GM23338 (cell line): Measurements from ENCODE around the gene MARK2. TPM values are rescaled to one million over a fixed set of nuclear protein-coding genes. Genes with fewer than 3 reads are reported as not detected.

ENCODE experiments used
- ATAC-seq: fragments of 200-7000 bp; cut with Tn5 transposase; 3 replicates; pipeline ENCODE4 v1.9.1; 2020
- DNase-seq: peaks from one replicate; pipeline ENCODE4 v3.0.0-alpha.2; 2015; ENCODE audit warnings: low spot score
- H2AFZ ChIP-seq: fragments of 200-600 bp; sonication (generic); 2 replicates; pipeline ENCODE4 v1.8.0; 2016; ENCODE audit warnings: antibody characterized with exemption, mild to moderate bottlenecking, moderate library complexity
- H3F3A ChIP-seq: fragments of 200-600 bp; sonication (generic); replicated peaks from 2 replicates; pipeline ENCODE4 v1.8.0; 2017; ENCODE audit warnings: antibody characterized with exemption, mixed run types, low read depth
- H3K27ac ChIP-seq: fragments of 200-600 bp; sonication (generic); 2 replicates; pipeline ENCODE4 v1.6.1; 2016; ENCODE audit warnings: low read depth
- H3K27me3 ChIP-seq: fragments of 200-600 bp; sonication (generic); 2 replicates; pipeline ENCODE4 v1.8.0; 2016; ENCODE audit warnings: mild to moderate bottlenecking, mixed run types, moderate library complexity; ENCODE audit not compliant: insufficient read depth
- H3K36me3 ChIP-seq: fragments of 200-600 bp; sonication (generic); 2 replicates; pipeline ENCODE4 v1.8.0; 2016; ENCODE audit warnings: mild to moderate bottlenecking; ENCODE audit not compliant: insufficient read depth
- H3K4me1 ChIP-seq: fragments of 200-600 bp; sonication (generic); 2 replicates; pipeline ENCODE4 v1.8.0; 2016; ENCODE audit warnings: mild to moderate bottlenecking, moderate library complexity; ENCODE audit not compliant: insufficient read depth
- H3K4me2 ChIP-seq: fragments of 200-600 bp; sonication (generic); 2 replicates; pipeline ENCODE4 v1.7.1; 2017; ENCODE audit warnings: mixed run types
- H3K4me3 ChIP-seq: fragments of 200-600 bp; sonication (generic); 2 replicates; pipeline ENCODE4 v1.6.1; 2016; ENCODE audit warnings: mixed run types
- H3K79me2 ChIP-seq: fragments of 200-600 bp; sonication (generic); replicated peaks from 2 replicates; pipeline ENCODE4 v1.8.0; 2017; ENCODE audit warnings: mild to moderate bottlenecking; ENCODE audit not compliant: insufficient read depth
- H3K9me2 ChIP-seq: fragments of 200-600 bp; sonication (generic); 2 replicates; pipeline ENCODE4 v1.8.0; 2017; ENCODE audit not compliant: insufficient read depth
- H4K20me1 ChIP-seq: fragments of 200-600 bp; sonication (generic); replicated peaks from 2 replicates; pipeline ENCODE4 v1.8.0; 2017; ENCODE audit warnings: mild to moderate bottlenecking; ENCODE audit not compliant: insufficient read depth
- H3K27ac Mint-ChIP-seq: 2 replicates; pipeline ENCODE4 v1.8.0; 2020; ENCODE audit warnings: inconsistent platforms, mild to moderate bottlenecking, moderate library complexity, mixed read lengths
- H3K27me3 Mint-ChIP-seq: 3 replicates; pipeline ENCODE4 v1.8.0; 2022; ENCODE audit warnings: low read depth, mild to moderate bottlenecking, moderate library complexity, mixed read lengths, inconsistent platforms; ENCODE audit not compliant: insufficient read depth, poor library complexity
- H3K36me3 Mint-ChIP-seq: 3 replicates; pipeline ENCODE4 v1.8.0; 2021; ENCODE audit warnings: low read depth, mild to moderate bottlenecking, inconsistent platforms, moderate library complexity, mixed read lengths
- H3K4me1 Mint-ChIP-seq: 3 replicates; pipeline ENCODE4 v1.8.0; 2020; ENCODE audit warnings: mild to moderate bottlenecking, inconsistent platforms, mixed read lengths
- H3K4me3 Mint-ChIP-seq: 3 replicates; pipeline ENCODE4 v1.8.0; 2021; ENCODE audit warnings: moderate library complexity, mild to moderate bottlenecking, inconsistent platforms, mixed read lengths
- H3K9me3 Mint-ChIP-seq: 3 replicates; pipeline ENCODE4 v1.8.0; 2020; ENCODE audit warnings: moderate library complexity, mild to moderate bottlenecking, inconsistent platforms, mixed read lengths
- CTCF ChIP-seq, 2 experiments: fragments of 200-600 bp in 1 of 2; sonication (generic) in 1 of 2; conservative IDR thresholded peaks; 2 replicates each; pipeline versions ENCODE4 v1.5.1 to v1.6.1; 2016 to 2017; ENCODE audit warnings: antibody characterized with exemption in 2 of 2, low read depth in 2 of 2, mild to moderate bottlenecking in 2 of 2, moderate library complexity in 1 of 2
- EZH2 ChIP-seq: fragments of 200-600 bp; sonication (generic); IDR thresholded peaks from one replicate; pipeline ENCODE4 v1.8.0; 2017; ENCODE audit warnings: antibody characterized with exemption, mild to moderate bottlenecking, low read depth; ENCODE audit not compliant: unreplicated experiment
- EZH2phosphoT487 ChIP-seq: fragments of 200-600 bp; sonication (generic); IDR thresholded peaks from one replicate; pipeline ENCODE4 v1.8.1; 2018; ENCODE audit warnings: antibody characterized with exemption; ENCODE audit not compliant: unreplicated experiment
- NANOG ChIP-seq: IDR thresholded peaks from 2 replicates; pipeline ENCODE4 v1.6.1; 2016; ENCODE audit warnings: antibody characterized with exemption, borderline replicate concordance
- REST ChIP-seq: IDR thresholded peaks from one replicate; pipeline ENCODE4 v1.6.1; 2018; ENCODE audit warnings: antibody characterized with exemption; ENCODE audit not compliant: unreplicated experiment
- STAT1 ChIP-seq: IDR thresholded peaks from one replicate; pipeline ENCODE4 v1.6.1; 2016; ENCODE audit warnings: antibody characterized with exemption; ENCODE audit not compliant: unreplicated experiment
- ZNF114 ChIP-seq: fragments of 250-450 bp; sonication (Bioruptor Pico); IDR thresholded peaks from 2 replicates; pipeline ENCODE4 v1.5.0; 2020; ENCODE audit warnings: mild to moderate bottlenecking, moderate library complexity
- ZNF462 ChIP-seq: fragments of 250-450 bp; sonication (Bioruptor Pico); IDR thresholded peaks from 2 replicates; pipeline ENCODE4 v1.5.0; 2020; ENCODE audit warnings: mild to moderate bottlenecking, moderate library complexity
- polyA plus RNA-seq: library from polyadenylated mRNA; unstranded; fragments of >200 nt; fragmentation: Nextera tagmentation; extraction: Ambion mirVana; gene quantifications from 2 replicates; pipeline ENCODE4 v1.2.1, GENCODE V29; 2016
- total RNA-seq: library from RNA; depleted of rRNA; stranded (reverse); fragments of >200 nt; shearing (Covaris generic); gene quantifications from 2 replicates; pipeline ENCODE4 v1.2.3, GENCODE V29; 2014
- TF ChIP-seq, protein P1 (sequence below): IDR thresholded peaks from 2 replicates; pipeline ENCODE4 v1.6.1; 2016; ENCODE audit warnings: antibody characterized with exemption

The MARK2 gene
- total and polyA plus RNA-seq, 2 experiments from 2014 or later, result 18.7 to 42.6 TPM

GRCh38 chr11:63814383-63814736 is 24.6 kb upstream of the MARK2 start (continued):
- TF ChIP-seq ZNF462, result no peak
- TF ChIP-seq EZH2phosphoT487, result no peak
- TF ChIP-seq ZNF114 (CRISPR knock-in tag), result no peak
- TF ChIP-seq EZH2, result no peak
- TF ChIP-seq NANOG, result no peak

DNA sequence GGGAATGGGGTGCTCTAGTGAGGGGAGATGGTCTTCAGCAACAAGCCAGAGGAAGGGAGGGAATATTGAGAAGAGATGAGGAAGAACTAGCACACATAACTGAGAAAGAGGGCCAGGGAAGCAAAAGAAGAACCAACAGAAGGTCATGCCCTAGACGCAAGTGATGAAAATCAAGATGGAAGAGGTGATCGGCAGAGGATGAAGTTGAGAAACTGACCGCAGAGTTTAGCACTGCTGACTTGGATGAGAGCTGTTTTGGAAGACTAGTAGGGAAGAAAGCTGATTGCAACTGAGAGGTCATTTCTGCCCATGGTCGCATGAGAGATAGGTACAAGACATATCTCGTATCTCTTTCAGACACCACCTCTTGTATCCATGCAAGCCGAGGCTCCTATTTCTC is 22.7 kb upstream of the MARK2 start:
- H3K4me1 Mint-ChIP-seq, result peaks cover 32% of the 10 kb centered on the region
- Histone ChIP-seq H4K20me1 (peaks cover 41% of the 10 kb centered on the region), H3K4me2 (no peak overlapping the region), H3K27ac (no peak overlapping the region), H3K4me1 (peaks cover 26% of the 10 kb centered on the region), H3K9me2 (no peaks in the 10 kb centered on the region), H3K4me3 (no peak overlapping the region), H2AFZ (no peak overlapping the region), H3K36me3 (peaks cover 23% of the 10 kb centered on the region), H3K79me2 (peaks cover 48% of the 10 kb centered on the region), H3K27me3 (peaks cover 7% of the 10 kb centered on the region), H3F3A (peaks cover 12% of the 10 kb centered on the region)
- ATAC-seq (no peak), DNase-seq (no peak)
- peak overlapping the region; percentile 28; the same call in 1 of the 3 replicates for H3K4me3 Mint-ChIP-seq
- H3K9me3 Mint-ChIP-seq, result no peaks in the 10 kb centered on the region; the same call in 2 of the 3 replicates
- TF ChIP-seq CTCF (conservative IDR thresholded peaks at IDR 0.05; ENCODE audit: low read depth in 2 of 2) (no peak), REST (no peak), ZNF114 (CRISPR knock-in tag) (no peak), STAT1 (no peak)
- TF ChIP-seq, protein P1, sequence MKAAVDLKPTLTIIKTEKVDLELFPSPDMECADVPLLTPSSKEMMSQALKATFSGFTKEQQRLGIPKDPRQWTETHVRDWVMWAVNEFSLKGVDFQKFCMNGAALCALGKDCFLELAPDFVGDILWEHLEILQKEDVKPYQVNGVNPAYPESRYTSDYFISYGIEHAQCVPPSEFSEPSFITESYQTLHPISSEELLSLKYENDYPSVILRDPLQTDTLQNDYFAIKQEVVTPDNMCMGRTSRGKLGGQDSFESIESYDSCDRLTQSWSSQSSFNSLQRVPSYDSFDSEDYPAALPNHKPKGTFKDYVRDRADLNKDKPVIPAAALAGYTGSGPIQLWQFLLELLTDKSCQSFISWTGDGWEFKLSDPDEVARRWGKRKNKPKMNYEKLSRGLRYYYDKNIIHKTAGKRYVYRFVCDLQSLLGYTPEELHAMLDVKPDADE, result no peak
- peaks cover 68% of the 10 kb centered on the region for H3K36me3 Mint-ChIP-seq
- peak overlapping the region; percentile 16; the same call in 1 of the 2 replicates for H3K27ac Mint-ChIP-seq
- peaks cover 11% of the 10 kb centered on the region for H3K27me3 Mint-ChIP-seq
